ENCODE data around the gene GPR157.
"Not testable (repeated sequence)": the region's sequence is repeated elsewhere in the genome, so short reads cannot be mapped to it uniquely, and the experiment has no call there.

GPR157 gene

DNA sequence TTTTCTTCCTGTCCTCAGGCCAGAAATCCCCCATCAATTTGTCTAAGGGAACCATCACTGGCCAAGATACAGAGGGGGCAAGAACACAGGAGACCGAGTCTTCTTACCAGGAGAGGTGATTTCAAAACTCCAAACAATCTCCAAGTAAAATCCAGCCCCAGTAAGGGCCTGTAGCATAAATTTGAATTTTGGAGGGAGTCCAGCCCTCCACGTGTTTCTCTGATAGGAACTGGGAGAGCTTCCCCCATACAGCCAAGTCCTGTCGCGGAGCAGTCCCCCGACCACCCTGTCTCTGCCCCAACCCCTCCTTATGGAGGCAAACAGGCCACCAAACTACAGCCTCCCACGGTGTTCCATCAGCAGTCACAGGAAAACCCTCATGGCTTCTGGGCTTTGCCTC, 32.4 kb upstream of the GPR157 start:
- in situ Hi-C loops (cut with HindIII; ENCODE audit: low pct_ligation_motif_present, low sequenced_read_pairs) = no loop called here
- Histone ChIP-seq H3K4me3 (ENCODE audit: low read depth, low read length) (no peak overlapping the region), H3K36me3 (replicated peaks) (peaks cover 45% of the 10 kb centered on the region), H3K27me3 (replicated peaks) (no peaks in the 10 kb centered on the region), H3K27ac (no peak overlapping the region)
- DNase-seq = no peak
- TF ChIP-seq, protein P1, sequence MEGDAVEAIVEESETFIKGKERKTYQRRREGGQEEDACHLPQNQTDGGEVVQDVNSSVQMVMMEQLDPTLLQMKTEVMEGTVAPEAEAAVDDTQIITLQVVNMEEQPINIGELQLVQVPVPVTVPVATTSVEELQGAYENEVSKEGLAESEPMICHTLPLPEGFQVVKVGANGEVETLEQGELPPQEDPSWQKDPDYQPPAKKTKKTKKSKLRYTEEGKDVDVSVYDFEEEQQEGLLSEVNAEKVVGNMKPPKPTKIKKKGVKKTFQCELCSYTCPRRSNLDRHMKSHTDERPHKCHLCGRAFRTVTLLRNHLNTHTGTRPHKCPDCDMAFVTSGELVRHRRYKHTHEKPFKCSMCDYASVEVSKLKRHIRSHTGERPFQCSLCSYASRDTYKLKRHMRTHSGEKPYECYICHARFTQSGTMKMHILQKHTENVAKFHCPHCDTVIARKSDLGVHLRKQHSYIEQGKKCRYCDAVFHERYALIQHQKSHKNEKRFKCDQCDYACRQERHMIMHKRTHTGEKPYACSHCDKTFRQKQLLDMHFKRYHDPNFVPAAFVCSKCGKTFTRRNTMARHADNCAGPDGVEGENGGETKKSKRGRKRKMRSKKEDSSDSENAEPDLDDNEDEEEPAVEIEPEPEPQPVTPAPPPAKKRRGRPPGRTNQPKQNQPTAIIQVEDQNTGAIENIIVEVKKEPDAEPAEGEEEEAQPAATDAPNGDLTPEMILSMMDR (IDR thresholded peaks at IDR 0.05; ENCODE audit: low read depth, low read length, missing control alignments) = no peak

- DNase-seq = no peak
- no peak overlapping the region for H3K4me3 ChIP-seq (ENCODE audit: low read depth, low read length)
- no peaks in the 10 kb centered on the region for H3K27me3 ChIP-seq (replicated peaks)
- H3K36me3 ChIP-seq (replicated peaks) = peaks cover 46% of the 10 kb centered on the region
- H3K27ac ChIP-seq = no peak overlapping the region
- TF ChIP-seq, protein P1 (IDR thresholded peaks at IDR 0.05; ENCODE audit: low read depth, low read length, missing control alignments) = no peak
- in situ Hi-C loops (cut with HindIII; ENCODE audit: low pct_ligation_motif_present, low sequenced_read_pairs) = no loop called here
Measured at GRCh38 chr1:9160079-9160717, 31.3 kb upstream of the GPR157 start.

GRCh38 chr1:9155879-9156278, 27.0 kb upstream of the GPR157 start:
- in situ Hi-C loops (cut with HindIII; ENCODE audit: low pct_ligation_motif_present, low sequenced_read_pairs) = no loop called here
- no peak for DNase-seq
- no peak overlapping the region for H3K27ac ChIP-seq
- H3K4me3 ChIP-seq (ENCODE audit: low read depth, low read length) = no peak overlapping the region
- TF ChIP-seq, protein P1 (IDR thresholded peaks at IDR 0.05; ENCODE audit: low read depth, low read length, missing control alignments) = no peak
- H3K27me3 ChIP-seq (replicated peaks) = no peaks in the 10 kb centered on the region
- H3K36me3 ChIP-seq (replicated peaks) = peaks cover 58% of the 10 kb centered on the region

DNA sequence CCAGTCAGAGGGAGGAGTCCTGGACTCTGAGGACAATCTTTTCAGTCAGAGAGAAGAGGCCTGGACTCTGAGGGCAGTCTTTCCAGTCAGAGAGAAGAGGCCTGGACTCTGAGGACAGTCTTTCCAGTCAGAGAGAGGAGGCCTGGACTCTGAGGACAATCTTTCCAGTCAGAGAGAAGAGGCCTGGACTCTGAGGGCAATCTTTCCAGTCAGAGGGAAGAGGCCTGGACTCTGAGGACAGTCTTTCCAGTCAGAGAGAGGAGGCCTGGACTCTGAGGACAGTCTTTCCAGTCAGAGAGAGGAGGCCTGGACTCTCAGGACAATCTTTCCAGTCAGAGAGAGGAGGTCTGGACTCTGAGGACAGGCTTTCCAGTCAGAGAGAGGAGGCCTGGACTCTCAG, 26.5 kb upstream of the GPR157 start:
- H3K27ac ChIP-seq; in situ Hi-C loops (cut with HindIII; ENCODE audit: low pct_ligation_motif_present, low sequenced_read_pairs); H3K4me3 ChIP-seq (ENCODE audit: low read depth, low read length); DNase-seq; H3K27me3 ChIP-seq (replicated peaks): not testable (repeated sequence)
- H3K36me3 ChIP-seq (replicated peaks) = peaks cover 58% of the 10 kb centered on the region

- peaks cover 66% of the 10 kb centered on the region for H3K36me3 ChIP-seq (replicated peaks)
- no peak overlapping the region for H3K27ac ChIP-seq
- DNase-seq = no peak
- in situ Hi-C loops (cut with HindIII; ENCODE audit: low pct_ligation_motif_present, low sequenced_read_pairs) = no loop called here
- TF ChIP-seq, protein P1 (IDR thresholded peaks at IDR 0.05; ENCODE audit: low read depth, low read length, missing control alignments) = no peak
- no peaks in the 10 kb centered on the region for H3K27me3 ChIP-seq (replicated peaks)
- no peak overlapping the region for H3K4me3 ChIP-seq (ENCODE audit: low read depth, low read length)
Measured at GRCh38 chr1:9153152-9153551, 24.2 kb upstream of the GPR157 start.

DNA sequence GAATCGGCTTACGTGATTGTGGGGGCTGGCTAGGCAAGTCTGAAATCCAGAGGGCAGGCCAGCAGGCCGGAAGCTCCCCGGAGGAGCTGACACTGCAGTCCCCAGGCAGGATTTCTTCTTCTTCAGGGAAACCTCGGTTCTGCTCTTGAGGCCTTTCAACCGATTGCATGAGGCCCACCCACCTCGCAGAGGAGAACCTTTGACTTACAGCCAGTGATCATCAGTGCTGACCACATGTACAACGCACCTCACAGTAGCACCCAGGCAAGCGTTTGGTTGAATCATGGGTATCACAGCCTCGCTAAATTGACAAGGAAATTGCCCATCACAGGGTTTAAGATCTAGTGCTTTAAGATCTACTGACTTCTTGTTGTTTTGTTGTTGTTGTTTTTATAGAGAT, 23.6 kb upstream of the GPR157 start:
- no peak overlapping the region for H3K4me3 ChIP-seq (ENCODE audit: low read depth, low read length)
- H3K27me3 ChIP-seq (replicated peaks) = no peaks in the 10 kb centered on the region
- DNase-seq = no peak
- no peak overlapping the region for H3K27ac ChIP-seq
- H3K36me3 ChIP-seq (replicated peaks) = peaks cover 67% of the 10 kb centered on the region
- TF ChIP-seq, protein P1 (IDR thresholded peaks at IDR 0.05; ENCODE audit: low read depth, low read length, missing control alignments) = no peak
- in situ Hi-C loops (cut with HindIII; ENCODE audit: low pct_ligation_motif_present, low sequenced_read_pairs) = no loop called here
